ENCODE results near the gene EML6. TPM values are rescaled to one million over a fixed set of nuclear protein-coding genes. Genes with fewer than 3 reads are reported as not detected.
A peak's percentile ranks its signal among the peaks of the same experiment; 100 is the strongest.

EML6 gene
- total RNA-seq, 1 donor, result 2.7 TPM

- no peak for DNase-seq (ENCODE audit: low read depth in 2 of 3, low spot score in 2 of 3)
Measured at GRCh38 chr2:54789878-54790277, 66.4 kb downstream of the EML6 start.

- no peak for DNase-seq (ENCODE audit: low read depth in 2 of 3, low spot score in 2 of 3)
Measured at GRCh38 chr2:54791831-54792230, 68.4 kb downstream of the EML6 start.

GRCh38 chr2:54797307-54797706, 73.8 kb downstream of the EML6 start:
- DNase-seq (ENCODE audit: low read depth in 2 of 3, low spot score in 2 of 3), result no peak

DNA sequence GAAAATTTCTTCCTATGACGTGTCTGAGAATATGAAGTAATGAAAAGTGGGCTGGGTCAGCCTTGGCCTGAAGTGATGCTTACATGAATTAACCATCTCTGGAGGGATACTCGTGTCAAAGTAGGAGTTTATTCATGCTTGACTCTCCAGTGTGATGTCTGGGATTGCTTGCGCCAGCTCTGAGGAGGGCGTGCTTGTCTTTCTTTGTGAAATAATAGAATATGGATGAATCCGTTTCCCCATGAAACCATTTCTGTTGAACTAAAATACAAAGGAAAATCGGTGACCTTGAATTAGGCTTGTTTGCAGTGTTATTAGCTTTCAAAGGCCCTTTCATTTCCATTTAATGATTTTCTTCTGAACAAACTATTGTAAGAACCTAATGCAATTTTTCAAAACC, 77.9 kb downstream of the EML6 start:
- no peak for DNase-seq (ENCODE audit: low read depth in 2 of 3, low spot score in 2 of 3)

- no peak for DNase-seq (ENCODE audit: low read depth in 2 of 3, low spot score in 2 of 3)
Measured at GRCh38 chr2:54803783-54804751, 80.6 kb downstream of the EML6 start.

DNA sequence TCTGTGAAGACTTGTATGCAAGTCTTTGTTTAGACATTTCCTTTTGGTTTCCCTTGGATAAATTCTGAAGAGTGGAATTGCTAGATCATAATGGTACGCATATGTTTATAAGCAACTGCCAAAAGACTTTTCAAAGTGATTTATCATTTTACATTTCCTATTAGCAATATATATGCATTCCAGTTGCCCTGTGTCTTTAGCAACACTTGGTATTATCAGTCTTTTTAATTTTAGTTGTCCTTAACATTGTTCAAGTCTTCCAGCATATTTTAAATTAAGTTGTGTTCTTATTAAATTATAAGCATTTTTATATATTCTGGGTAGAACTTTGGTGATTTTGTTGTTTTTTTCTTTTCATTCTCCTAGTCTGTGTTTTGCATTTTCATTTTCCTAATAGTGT, 81.8 kb downstream of the EML6 start:
- no peak for DNase-seq (ENCODE audit: low read depth in 2 of 3, low spot score in 2 of 3)

DNA sequence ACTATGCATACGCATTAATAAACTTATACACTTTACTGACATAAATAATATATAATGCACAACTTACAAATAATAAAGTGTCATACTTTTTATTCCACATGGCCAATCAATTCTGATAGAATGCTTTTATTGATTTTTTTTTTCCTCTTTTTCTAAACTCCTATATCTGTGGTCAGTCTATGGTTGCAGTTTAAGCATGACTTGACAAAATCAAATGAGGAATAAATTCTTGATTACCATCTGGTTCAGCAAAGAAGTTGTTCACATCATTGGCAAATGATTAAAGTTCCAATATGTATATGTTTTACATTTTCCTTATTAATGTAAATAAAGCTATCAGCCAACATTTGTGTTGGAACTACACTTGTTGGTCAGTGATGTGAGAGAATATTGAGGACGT, 83.5 kb downstream of the EML6 start:
- DNase-seq (ENCODE audit: low read depth in 2 of 3, low spot score in 2 of 3), result no peak

DNA sequence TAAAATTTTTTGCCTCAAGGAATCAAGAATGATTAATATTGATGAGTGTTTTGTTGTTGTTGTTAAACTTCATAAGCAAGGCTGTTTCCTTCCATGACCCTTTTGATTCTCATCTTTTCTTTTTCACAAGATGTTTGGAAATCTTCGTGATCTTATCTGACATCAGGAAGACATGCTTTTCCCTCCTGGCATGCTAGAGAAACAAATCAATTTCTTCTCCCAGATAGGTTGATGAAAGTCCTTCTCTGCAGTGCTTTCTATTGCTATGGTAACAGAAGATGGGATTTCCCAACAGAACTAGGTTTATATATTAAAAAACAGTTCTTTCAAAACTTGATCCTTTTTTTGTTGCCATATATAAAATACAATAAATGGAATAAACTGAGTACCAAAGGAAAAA, 85.2 kb downstream of the EML6 start:
- no peak for DNase-seq (ENCODE audit: low read depth in 2 of 3, low spot score in 2 of 3)

DNA sequence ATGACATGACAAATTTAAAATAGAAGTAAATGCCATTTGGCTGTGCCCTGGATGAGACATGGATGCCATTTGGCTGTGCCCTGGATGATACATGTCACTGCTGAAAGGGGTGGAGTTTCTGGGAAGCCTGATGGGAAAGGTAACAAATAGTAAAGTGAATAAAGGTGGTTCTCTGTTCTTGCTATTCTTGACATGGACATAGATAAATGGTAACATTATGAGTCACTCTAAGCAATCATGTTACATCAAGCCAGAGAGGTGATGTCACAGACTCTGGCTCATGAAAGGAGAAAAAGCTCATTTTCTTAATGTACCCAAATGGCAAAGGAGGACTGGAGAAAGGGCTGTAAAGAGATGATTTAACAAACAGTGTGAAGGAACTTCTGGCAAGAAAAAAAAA, 86.4 kb downstream of the EML6 start:
- DNase-seq (ENCODE audit: low read depth in 2 of 3, low spot score in 2 of 3), result no peak

GRCh38 chr2:54810246-54810645, 86.8 kb downstream of the EML6 start:
- DNase-seq (ENCODE audit: low read depth in 2 of 3, low spot score in 2 of 3), result no peak

- DNase-seq (ENCODE audit: low read depth in 2 of 3, low spot score in 2 of 3), result no peak
Measured at GRCh38 chr2:54813584-54813983, 90.1 kb downstream of the EML6 start.

- DNase-seq (ENCODE audit: low read depth in 2 of 3, low spot score in 2 of 3), result no peak
Measured at GRCh38 chr2:54814389-54815147, 91.1 kb downstream of the EML6 start.

DNA sequence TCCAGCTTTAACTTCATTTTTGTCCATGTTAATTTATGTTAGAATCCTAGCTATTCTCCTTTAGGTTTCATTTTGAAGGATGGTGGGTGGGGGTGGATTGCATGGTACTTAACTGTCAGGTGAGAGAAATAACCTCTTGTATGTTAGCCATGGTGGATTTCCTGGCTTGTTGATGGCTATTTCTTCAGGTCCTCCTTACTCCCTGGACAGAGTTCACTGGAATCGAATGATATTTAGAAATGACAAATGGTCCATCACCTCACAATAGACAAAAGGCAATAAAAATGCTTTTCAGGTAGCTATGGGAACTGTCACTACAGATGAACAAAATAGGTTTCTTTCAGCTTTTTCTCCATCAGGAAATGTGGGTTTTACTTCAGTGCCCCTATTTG, 91.7 kb downstream of the EML6 start:
- no peak for DNase-seq (ENCODE audit: low read depth in 2 of 3, low spot score in 2 of 3)

GRCh38 chr2:54818226-54818625, 94.8 kb downstream of the EML6 start:
- DNase-seq (ENCODE audit: low read depth in 2 of 3, low spot score in 2 of 3), result no peak

- DNase-seq (ENCODE audit: low read depth in 2 of 3, low spot score in 2 of 3), result no peak
Measured at GRCh38 chr2:54820558-54820957, 97.1 kb downstream of the EML6 start.

DNA sequence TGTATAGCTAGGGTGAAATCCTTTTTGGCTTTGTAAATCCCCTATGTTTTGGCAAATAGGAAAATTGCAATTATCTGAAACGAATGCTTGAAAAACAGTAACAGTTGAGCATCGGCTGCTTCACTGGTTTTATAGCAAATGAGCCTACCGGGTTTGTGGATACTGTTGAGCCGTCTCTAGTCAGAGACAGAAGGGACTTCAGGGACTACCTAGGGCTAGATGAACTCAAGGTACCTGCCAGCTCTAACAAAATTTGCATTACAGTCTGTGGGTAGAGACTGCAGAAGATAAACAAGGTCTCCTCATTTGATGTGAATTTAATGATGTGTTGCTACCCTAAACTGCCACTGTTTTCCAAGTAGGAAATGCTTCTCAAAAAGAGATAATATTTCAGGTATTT, 101.1 kb downstream of the EML6 start:
- DNase-seq (ENCODE audit: low read depth in 2 of 3, low spot score in 2 of 3), result no peak

GRCh38 chr2:54830546-54830945, 107.1 kb downstream of the EML6 start:
- no peak for DNase-seq (ENCODE audit: low read depth in 2 of 3, low spot score in 2 of 3)

GRCh38 chr2:54831480-54831879, 108.0 kb downstream of the EML6 start:
- DNase-seq (ENCODE audit: low read depth in 2 of 3, low spot score in 2 of 3), result no peak

- no peak for DNase-seq (ENCODE audit: low read depth in 2 of 3, low spot score in 2 of 3)
Measured at GRCh38 chr2:54834721-54835120, 111.3 kb downstream of the EML6 start.

- DNase-seq (ENCODE audit: low read depth in 2 of 3, low spot score in 2 of 3), result no peak
Measured at GRCh38 chr2:54836477-54836876, 113.0 kb downstream of the EML6 start.

GRCh38 chr2:54838585-54839035, 115.1 kb downstream of the EML6 start:
- peak; percentile 37 to 79 (median 56) for DNase-seq (ENCODE audit: low read depth in 2 of 3, low spot score in 2 of 3)

All from hematopoietic multipotent progenitor cell (in vitro differentiated cells).